VCaP (cell line): Measurements from ENCODE around the gene SHE.

Experiments
- H3K27ac ChIP-seq: fragments of 450-650 bp; 2 replicates; pipeline ENCODE4 v1.5.1; 2017
- TF ChIP-seq, protein P1 (sequence below): fragments of 450-650 bp; conservative IDR thresholded peaks from 2 replicates; pipeline ENCODE4 v1.5.1; 2017; ENCODE audit warnings: mild to moderate bottlenecking, moderate library complexity

SHE gene

DNA sequence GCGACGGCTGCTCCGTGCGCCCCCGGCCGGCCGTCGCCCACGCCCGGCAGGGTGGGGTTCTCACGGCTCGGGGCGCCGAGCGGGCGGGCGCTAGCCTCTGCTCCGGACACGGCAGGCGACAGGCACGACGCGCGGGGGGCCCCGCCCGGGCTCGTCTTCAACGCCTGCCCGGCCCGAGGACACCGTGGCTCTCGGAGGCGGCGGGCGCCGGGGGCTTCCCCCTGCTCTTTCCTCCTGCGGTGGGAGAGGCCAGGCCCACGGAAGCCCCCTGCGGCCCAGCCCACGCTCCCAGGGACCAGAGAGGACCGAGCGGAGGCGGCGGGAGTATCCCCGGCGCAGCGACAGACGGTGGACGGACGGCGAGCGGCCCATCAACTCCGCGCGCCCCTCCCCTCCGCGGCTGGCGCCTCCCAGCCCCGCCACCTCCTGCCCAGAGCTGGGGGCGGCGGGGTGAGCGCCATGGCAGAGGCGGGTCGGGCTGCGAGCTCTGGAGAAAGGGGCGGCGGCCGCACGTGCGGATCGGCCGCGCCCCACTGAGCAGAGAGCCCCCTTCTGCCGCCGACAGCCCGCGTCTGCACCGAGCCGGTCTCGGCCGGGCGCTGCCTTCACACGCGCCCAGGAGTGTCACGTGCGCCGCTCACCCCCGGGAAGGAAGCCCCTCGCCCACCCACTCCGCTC, at the start of gene SHE, which contains the start of gene TDRD10:
SHE (minus strand) TSS at position 347 of the 678 bp plus-strand sequence. CDS start 386 bp downstream, outside the sequence.
TDRD10 (plus strand) TSS at position 154 of the 678 bp plus-strand sequence. CDS start 4,685 bp downstream, outside the sequence.
- peak within 1 kb of the TSS; percentile 47; the same call in 1 of the 2 replicates for H3K27ac ChIP-seq
- TF ChIP-seq, protein P1, sequence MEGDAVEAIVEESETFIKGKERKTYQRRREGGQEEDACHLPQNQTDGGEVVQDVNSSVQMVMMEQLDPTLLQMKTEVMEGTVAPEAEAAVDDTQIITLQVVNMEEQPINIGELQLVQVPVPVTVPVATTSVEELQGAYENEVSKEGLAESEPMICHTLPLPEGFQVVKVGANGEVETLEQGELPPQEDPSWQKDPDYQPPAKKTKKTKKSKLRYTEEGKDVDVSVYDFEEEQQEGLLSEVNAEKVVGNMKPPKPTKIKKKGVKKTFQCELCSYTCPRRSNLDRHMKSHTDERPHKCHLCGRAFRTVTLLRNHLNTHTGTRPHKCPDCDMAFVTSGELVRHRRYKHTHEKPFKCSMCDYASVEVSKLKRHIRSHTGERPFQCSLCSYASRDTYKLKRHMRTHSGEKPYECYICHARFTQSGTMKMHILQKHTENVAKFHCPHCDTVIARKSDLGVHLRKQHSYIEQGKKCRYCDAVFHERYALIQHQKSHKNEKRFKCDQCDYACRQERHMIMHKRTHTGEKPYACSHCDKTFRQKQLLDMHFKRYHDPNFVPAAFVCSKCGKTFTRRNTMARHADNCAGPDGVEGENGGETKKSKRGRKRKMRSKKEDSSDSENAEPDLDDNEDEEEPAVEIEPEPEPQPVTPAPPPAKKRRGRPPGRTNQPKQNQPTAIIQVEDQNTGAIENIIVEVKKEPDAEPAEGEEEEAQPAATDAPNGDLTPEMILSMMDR = no peak

- TF ChIP-seq, protein P1 = no peak
- no peak overlapping the region for H3K27ac ChIP-seq
Measured at GRCh38 chr1:154551474-154551873, 49.3 kb upstream of the SHE start.

GRCh38 chr1:154550657-154551056, 48.4 kb upstream of the SHE start:
- TF ChIP-seq, protein P1 = no peak
- H3K27ac ChIP-seq = no peak overlapping the region

- no peak overlapping the region for H3K27ac ChIP-seq
- TF ChIP-seq, protein P1 = no peak
Measured at GRCh38 chr1:154550070-154550469, 47.9 kb upstream of the SHE start.

DNA sequence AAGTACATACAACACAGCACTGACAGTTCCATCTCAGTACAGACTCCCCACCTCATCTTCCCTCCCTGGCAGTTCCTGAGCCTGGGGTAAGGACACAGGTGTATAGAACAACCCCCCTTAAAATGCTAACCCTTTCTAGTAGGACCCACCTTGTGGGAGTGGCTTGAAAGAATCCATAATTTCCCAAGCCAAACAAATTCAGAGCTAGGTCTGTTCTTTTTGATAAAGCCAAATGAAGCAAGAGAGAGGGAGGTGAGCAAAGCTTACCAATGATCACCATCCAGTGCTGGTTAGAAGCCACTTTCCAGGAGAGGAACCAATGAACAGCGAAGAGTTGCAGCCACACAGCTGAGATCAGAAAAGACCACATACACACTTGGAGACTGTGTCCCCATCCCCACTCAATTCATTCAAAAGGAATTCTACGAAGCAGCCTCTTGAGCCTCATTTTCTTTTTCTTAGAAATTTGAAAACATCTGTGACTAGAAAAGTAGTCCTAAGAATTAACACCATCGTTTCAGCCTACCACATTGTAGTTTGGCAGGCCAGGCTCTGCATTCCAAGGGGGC, 47.1 kb upstream of the SHE start:
- peak overlapping the region; percentile 32 for H3K27ac ChIP-seq
- TF ChIP-seq, protein P1 = no peak

- TF ChIP-seq, protein P1 = no peak
- peak overlapping the region; percentile 32 for H3K27ac ChIP-seq
Measured at GRCh38 chr1:154548028-154548427, 45.8 kb upstream of the SHE start.

DNA sequence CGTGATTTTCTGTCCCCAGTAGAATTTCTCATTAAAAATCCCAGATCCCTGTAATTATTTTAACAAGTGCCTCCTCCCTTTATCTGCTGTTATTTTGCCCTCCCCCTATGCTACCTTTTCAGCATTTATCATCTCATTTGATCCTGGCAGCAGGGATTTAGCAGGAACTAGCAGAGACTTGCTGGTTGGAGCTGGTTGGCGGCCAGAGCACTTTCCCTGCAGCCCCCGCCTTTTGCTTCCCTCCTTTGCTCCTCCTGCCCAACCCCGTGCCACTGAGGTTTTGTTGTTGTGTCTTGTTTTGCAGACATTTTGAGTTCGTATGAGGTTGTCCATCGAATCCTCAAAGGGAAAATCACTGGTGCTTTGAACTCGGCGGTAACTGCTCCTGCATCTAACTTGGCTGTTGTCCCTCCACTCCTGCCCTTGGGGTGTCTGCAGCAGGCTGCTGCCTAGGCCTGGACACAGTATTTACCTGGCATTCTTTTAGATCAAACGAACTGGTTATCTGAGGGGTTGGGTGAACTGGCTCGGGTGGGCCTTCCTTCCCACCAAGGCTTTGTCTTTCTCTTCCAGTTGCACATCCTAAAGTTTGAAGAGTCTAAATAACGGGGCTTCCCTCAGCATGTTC, 45.0 kb upstream of the SHE start:
- peak overlapping the region; percentile 32 for H3K27ac ChIP-seq

More for the DNA sequence above, 45.0 kb upstream of the SHE start:
- TF ChIP-seq, protein P1 = no peak
